ENCODE results near the gene GIGYF2. TPM values are rescaled to one million over a fixed set of nuclear protein-coding genes. Genes with fewer than 3 reads are reported as not detected.

Gene GIGYF2
- total and polyA plus RNA-seq, 2 of the 4 experiments (the other 2 are of a cell fraction), result 14.7 to 66.0 TPM

DNA sequence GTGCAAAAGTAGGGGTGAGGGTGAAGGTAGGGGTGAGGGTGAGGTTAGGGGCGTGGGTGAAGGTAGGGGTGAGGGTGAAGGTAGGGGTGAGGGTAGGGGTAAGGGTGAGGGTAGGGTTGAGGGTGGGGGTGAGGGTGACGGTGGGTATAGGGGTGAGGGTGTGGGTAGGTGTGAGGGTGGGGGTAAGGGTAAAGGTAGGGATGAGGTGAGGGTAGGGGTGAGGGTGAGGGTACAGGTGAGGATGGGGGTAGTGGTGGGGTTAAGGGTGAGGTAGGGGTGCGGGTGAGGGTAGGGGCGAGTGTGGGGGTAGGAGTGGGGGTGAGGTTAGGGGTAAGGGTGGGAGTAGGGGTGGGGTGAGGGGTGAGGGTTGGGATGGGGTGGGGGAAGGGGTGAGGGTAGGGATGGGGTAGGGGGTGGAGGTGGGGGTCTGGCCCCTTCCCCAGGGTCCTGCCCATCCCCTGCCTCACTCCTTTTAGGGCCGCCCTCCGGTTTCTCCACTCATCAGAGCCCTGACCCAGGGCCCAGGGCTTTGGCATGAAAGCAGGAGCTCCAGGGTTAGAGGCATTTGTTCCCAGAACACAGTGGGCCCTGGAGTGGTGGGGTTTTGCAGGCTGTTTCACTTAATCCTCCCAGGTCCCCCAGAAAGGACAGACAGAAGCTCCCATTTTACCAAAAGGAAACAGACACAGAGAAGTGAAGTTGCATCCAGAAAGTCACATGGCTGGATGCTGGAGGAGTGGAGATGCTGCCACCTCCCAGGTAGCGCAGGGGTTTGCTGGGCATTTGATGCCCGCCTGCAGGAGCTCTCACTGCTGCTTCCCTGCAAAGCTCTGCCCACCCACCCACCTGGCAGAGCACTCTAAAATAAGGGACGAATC lies 199.8 kb downstream of the GIGYF2 start:
- Histone ChIP-seq H2AK5ac (ENCODE audit: low read depth, low read length) (no peak overlapping the region), H4K8ac (ENCODE audit: low read depth in 2 of 2, low read length in 2 of 2) (no peak overlapping the region), H3K9ac (ENCODE audit: low read depth, low read length) (no peak overlapping the region), H3K79me1 (ENCODE audit: low read depth in 1 of 2, low read length in 2 of 2) (no peaks in the 10 kb centered on the region; a peak in 1 of 4 replicates), H3K23ac (ENCODE audit: low read depth, low read length) (no peak overlapping the region), H3K4me3 (ENCODE audit: insufficient read depth, low read depth, low read length) (no peak overlapping the region), H3K9me3 (ENCODE audit: control insufficient read depth, insufficient read depth, low read length) (no peaks in the 10 kb centered on the region), H3K4ac (ENCODE audit: low read depth, low read length) (no peak overlapping the region), H3K56ac (ENCODE audit: extremely low read depth, insufficient read depth, low read length) (no peak overlapping the region), H4K5ac (ENCODE audit: low read depth, low read length) (no peak overlapping the region), H2BK15ac (ENCODE audit: low read depth, low read length) (no peak overlapping the region), H3K18ac (ENCODE audit: low read depth, low read length) (no peak overlapping the region), H3K4me1 (ENCODE audit: control insufficient read depth, insufficient read depth, low read length) (peaks cover 6% of the 10 kb centered on the region), H2BK5ac (ENCODE audit: low read depth, low read length, poor library complexity, severe bottlenecking) (no peak overlapping the region), H3K4me2 (ENCODE audit: low read depth, low read length) (no peak overlapping the region), H3K27ac (ENCODE audit: insufficient read depth, low read length) (no peak overlapping the region), H4K20me1 (ENCODE audit: insufficient read depth, low read length) (no peaks in the 10 kb centered on the region), H3K14ac (replicated peaks; ENCODE audit: low read depth, low read length) (no peak overlapping the region), H3K9me1 (ENCODE audit: insufficient read depth, low read length) (peaks cover 12% of the 10 kb centered on the region; the same call in 1 of the 2 replicates), H2BK120ac (ENCODE audit: low read depth, low read length) (no peak overlapping the region), H3K36me3 (ENCODE audit: control insufficient read depth, insufficient read depth, low read length) (no peaks in the 10 kb centered on the region), H2AK9ac (replicated peaks; ENCODE audit: low read depth, low read length, poor library complexity) (no peak overlapping the region), H3K27me3 (ENCODE audit: control insufficient read depth, insufficient read depth, low read length) (no peaks in the 10 kb centered on the region; the same call in 1 of the 2 replicates), H2BK20ac (ENCODE audit: low read depth, low read length) (no peak overlapping the region), H2AFZ (replicated peaks; ENCODE audit: low read length, poor library complexity) (no peak overlapping the region), H4K91ac (ENCODE audit: insufficient read depth, low read depth, low read length) (no peak overlapping the region)
- POLR2A ChIA-PET (ENCODE audit: unreplicated experiment), result no interaction called here
- intact Hi-C loops (cut with micrococcal nuclease), result no loop called here
- CTCF ChIA-PET, result no interaction called here
- in situ Hi-C loops (cut with MboI; ENCODE audit: low sequenced_read_pairs), result no loop called here
- no TSS peak for BruUV-seq (replicated peaks)
- ATAC-seq (ENCODE audit: low read depth) (no peak), DNase-seq (no peak)
- WGBS, 2 experiments (ENCODE audit: extremely low coverage in 2 of 2, insufficient read length in 1 of 2), result 94% methylated on average over 3 of the region's 9 CpGs; no CpG with 5 or more reads in 1 of the 2 experiments
- TF ChIP-seq MXI1 (IDR thresholded peaks at IDR 0.05; ENCODE audit: borderline replicate concordance, low read depth, low read length), result no peak
- TF ChIP-seq, protein P1, sequence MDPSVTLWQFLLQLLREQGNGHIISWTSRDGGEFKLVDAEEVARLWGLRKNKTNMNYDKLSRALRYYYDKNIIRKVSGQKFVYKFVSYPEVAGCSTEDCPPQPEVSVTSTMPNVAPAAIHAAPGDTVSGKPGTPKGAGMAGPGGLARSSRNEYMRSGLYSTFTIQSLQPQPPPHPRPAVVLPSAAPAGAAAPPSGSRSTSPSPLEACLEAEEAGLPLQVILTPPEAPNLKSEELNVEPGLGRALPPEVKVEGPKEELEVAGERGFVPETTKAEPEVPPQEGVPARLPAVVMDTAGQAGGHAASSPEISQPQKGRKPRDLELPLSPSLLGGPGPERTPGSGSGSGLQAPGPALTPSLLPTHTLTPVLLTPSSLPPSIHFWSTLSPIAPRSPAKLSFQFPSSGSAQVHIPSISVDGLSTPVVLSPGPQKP (IDR thresholded peaks at IDR 0.05; ENCODE audit: borderline replicate concordance, low read depth, low read length), result no peak
- no peak for TF ChIP-seq MAZ (IDR thresholded peaks at IDR 0.05; ENCODE audit: borderline replicate concordance, low read depth, low read length)
- no peak for TF ChIP-seq CHD1 (IDR thresholded peaks at IDR 0.05; ENCODE audit: low read depth, low read length)
- no peak for TF ChIP-seq SMC3 (IDR thresholded peaks at IDR 0.05; ENCODE audit: low read depth, low read length)
- TF ChIP-seq, protein P2, sequence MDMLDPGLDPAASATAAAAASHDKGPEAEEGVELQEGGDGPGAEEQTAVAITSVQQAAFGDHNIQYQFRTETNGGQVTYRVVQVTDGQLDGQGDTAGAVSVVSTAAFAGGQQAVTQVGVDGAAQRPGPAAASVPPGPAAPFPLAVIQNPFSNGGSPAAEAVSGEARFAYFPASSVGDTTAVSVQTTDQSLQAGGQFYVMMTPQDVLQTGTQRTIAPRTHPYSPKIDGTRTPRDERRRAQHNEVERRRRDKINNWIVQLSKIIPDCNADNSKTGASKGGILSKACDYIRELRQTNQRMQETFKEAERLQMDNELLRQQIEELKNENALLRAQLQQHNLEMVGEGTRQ (IDR thresholded peaks at IDR 0.05; ENCODE audit: low read depth, low read length), result no peak
- TF ChIP-seq NFE2L2 (IDR thresholded peaks at IDR 0.05; ENCODE audit: low read depth, low read length), result no peak
- TF ChIP-seq MAFK (IDR thresholded peaks at IDR 0.05; ENCODE audit: low read depth, low read length), result no peak
- TF ChIP-seq CEBPB (IDR thresholded peaks at IDR 0.05; ENCODE audit: low read depth, low read length), result no peak
- dilution Hi-C loops (cut with HindIII; ENCODE audit: low sequenced_read_pairs, unreplicated experiment), result no loop called here

Data from IMR-90 (cell line).